ENCODE results near the gene MYO16. TPM values are rescaled to one million over a fixed set of nuclear protein-coding genes. Genes with fewer than 3 reads are reported as not detected.

The MYO16 gene
- total RNA-seq, 1 experiment from 2014 or later: 0.49 TPM

- peaks cover 7% of the 10 kb centered on the region for H3K4me1 ChIP-seq (ENCODE audit: insufficient read depth, low read length, poor library complexity, severe bottlenecking)
- H3K27ac ChIP-seq (ENCODE audit: low read depth, low read length, poor library complexity, severe bottlenecking): no peak overlapping the region
- no peak for TF ChIP-seq EZH2 (IDR thresholded peaks at IDR 0.05; ENCODE audit: borderline replicate concordance, low read depth, low read length, poor library complexity, severe bottlenecking)
- TF ChIP-seq CTCF (conservative IDR thresholded peaks at IDR 0.05; ENCODE audit: low read depth, low read length): no peak
- H3K4me3 ChIP-seq (ENCODE audit: low read depth, low read length, poor library complexity, severe bottlenecking): no peak overlapping the region
- no TSS peak for BruUV-seq (replicated peaks)
- H3K9me3 ChIP-seq (ENCODE audit: low read depth, low read length, poor library complexity, severe bottlenecking): no peaks in the 10 kb centered on the region
- no peaks in the 10 kb centered on the region for H3K27me3 ChIP-seq (replicated peaks; ENCODE audit: insufficient read depth, low read depth, low read length, poor library complexity)
- CTCF ChIA-PET: no interaction called here
- POLR2A ChIA-PET (ENCODE audit: low non-redundant PET): no interaction called here
- intact Hi-C loops (cut with micrococcal nuclease; ENCODE audit: unreplicated experiment): no loop called here
- DNase-seq (ENCODE audit: low spot score): no peak
- H3K36me3 ChIP-seq (ENCODE audit: insufficient read depth, low read length, poor library complexity, severe bottlenecking): no peaks in the 10 kb centered on the region
Measured at GRCh38 chr13:109241160-109241559, 611.7 kb downstream of the MYO16 start.

GRCh38 chr13:109243311-109243951 lies 614.0 kb downstream of the MYO16 start:
- Histone ChIP-seq H3K4me1 (ENCODE audit: insufficient read depth, low read length, poor library complexity, severe bottlenecking) (peaks cover 7% of the 10 kb centered on the region), H3K27ac (ENCODE audit: low read depth, low read length, poor library complexity, severe bottlenecking) (no peak overlapping the region), H3K9me3 (ENCODE audit: low read depth, low read length, poor library complexity, severe bottlenecking) (peaks cover 8% of the 10 kb centered on the region), H3K36me3 (ENCODE audit: insufficient read depth, low read length, poor library complexity, severe bottlenecking) (no peaks in the 10 kb centered on the region), H3K27me3 (replicated peaks; ENCODE audit: insufficient read depth, low read depth, low read length, poor library complexity) (no peaks in the 10 kb centered on the region), H3K4me3 (ENCODE audit: low read depth, low read length, poor library complexity, severe bottlenecking) (no peak overlapping the region)
- no TSS peak for BruUV-seq (replicated peaks)
- TF ChIP-seq EZH2 (IDR thresholded peaks at IDR 0.05; ENCODE audit: borderline replicate concordance, low read depth, low read length, poor library complexity, severe bottlenecking): no peak
- no peak for TF ChIP-seq CTCF (conservative IDR thresholded peaks at IDR 0.05; ENCODE audit: low read depth, low read length)
- CTCF ChIA-PET: no interaction called here
- peak; percentile 35 for DNase-seq (ENCODE audit: low spot score)
- POLR2A ChIA-PET (ENCODE audit: low non-redundant PET): no interaction called here
- intact Hi-C loops (cut with micrococcal nuclease; ENCODE audit: unreplicated experiment): no loop called here

- CTCF ChIA-PET: no interaction called here
- POLR2A ChIA-PET (ENCODE audit: low non-redundant PET): no interaction called here
- H3K4me1 ChIP-seq (ENCODE audit: insufficient read depth, low read length, poor library complexity, severe bottlenecking): peaks cover 7% of the 10 kb centered on the region
- intact Hi-C loops (cut with micrococcal nuclease; ENCODE audit: unreplicated experiment): no loop called here
- no peak for TF ChIP-seq CTCF (conservative IDR thresholded peaks at IDR 0.05; ENCODE audit: low read depth, low read length)
- no peak for TF ChIP-seq EZH2 (IDR thresholded peaks at IDR 0.05; ENCODE audit: borderline replicate concordance, low read depth, low read length, poor library complexity, severe bottlenecking)
- no peak overlapping the region for H3K4me3 ChIP-seq (ENCODE audit: low read depth, low read length, poor library complexity, severe bottlenecking)
- no peak overlapping the region for H3K27ac ChIP-seq (ENCODE audit: low read depth, low read length, poor library complexity, severe bottlenecking)
- peaks cover 11% of the 10 kb centered on the region for H3K9me3 ChIP-seq (ENCODE audit: low read depth, low read length, poor library complexity, severe bottlenecking)
- BruUV-seq (replicated peaks): no TSS peak
- H3K36me3 ChIP-seq (ENCODE audit: insufficient read depth, low read length, poor library complexity, severe bottlenecking): no peaks in the 10 kb centered on the region
- DNase-seq (ENCODE audit: low spot score): no peak
- H3K27me3 ChIP-seq (replicated peaks; ENCODE audit: insufficient read depth, low read depth, low read length, poor library complexity): no peaks in the 10 kb centered on the region
Measured at GRCh38 chr13:109244566-109244965, 615.2 kb downstream of the MYO16 start.
